NCI-H1092 treated with DMSO at 0.1 percent for 48 hours (cell line): ENCODE measurements around the gene ERGIC1.
"Not testable (repeated sequence)": the region's sequence is repeated elsewhere in the genome, so short reads cannot be mapped to it uniquely, and the experiment has no call there.

Experiments used
- DNase-seq: peaks from one replicate; lab custom pipeline; 2025; lab: John Stamatoyannopoulos, UW

ERGIC1 gene

DNA sequence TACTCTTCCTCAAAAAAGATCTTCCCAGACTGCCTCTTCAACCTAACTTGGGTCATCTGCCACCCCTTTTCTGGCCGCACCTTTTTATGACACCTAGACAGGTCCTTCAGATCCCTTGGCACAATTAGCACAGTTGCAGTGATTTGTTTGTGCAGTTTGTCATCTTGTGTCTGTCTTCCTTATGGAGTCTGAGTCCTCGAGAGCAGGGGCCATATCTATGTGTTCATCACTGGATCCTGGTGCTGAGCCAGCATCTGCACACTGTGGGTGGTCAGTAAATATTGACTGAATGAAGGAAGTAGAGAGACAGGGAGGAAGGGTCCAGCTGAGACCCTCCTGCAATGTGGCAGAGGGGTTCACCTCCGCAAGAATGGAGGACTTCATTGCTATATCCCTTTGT is 14.4 kb downstream of the ERGIC1 start:
- no peak for DNase-seq

DNA sequence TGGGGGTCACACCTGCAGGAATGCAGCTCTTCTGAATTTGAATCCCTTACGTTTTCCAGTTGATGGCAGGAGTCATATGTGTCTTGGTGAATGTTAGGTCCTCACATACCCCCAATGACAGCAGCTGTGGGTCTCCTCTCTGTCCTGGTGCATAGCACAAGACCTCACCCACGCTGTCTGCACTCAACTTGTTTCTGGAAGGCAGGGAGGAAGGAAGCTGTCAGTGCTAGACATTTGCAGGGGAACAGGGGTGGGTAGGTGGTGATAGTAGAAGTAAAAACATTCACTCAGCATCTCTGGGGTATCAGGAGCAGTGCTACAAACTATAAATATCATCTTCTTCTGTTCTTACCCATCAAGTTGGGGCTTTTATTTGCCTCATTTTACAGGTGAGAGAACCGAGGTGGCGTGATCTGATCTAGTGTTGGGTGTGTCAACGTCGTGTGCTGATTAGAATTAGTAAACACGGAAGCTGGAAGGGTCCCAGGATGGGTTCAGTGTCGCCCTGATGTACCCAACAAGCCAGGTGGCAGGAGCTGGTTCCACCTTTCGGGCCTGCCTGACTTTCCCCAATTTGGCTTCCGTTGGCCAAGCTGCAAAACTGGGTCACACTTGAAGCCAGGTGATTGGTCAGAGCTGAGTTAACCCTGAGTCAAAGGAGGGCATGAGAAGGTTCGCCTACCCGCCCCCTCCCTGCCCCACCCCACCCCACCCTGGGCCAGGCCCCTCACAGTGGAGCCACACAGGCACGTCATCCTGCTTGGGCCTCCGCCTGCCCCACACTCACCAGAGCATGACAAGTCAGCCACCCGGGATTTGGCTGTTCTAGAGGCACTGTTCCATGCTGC is 15.8 kb downstream of the ERGIC1 start:
- DNase-seq = no peak

DNA sequence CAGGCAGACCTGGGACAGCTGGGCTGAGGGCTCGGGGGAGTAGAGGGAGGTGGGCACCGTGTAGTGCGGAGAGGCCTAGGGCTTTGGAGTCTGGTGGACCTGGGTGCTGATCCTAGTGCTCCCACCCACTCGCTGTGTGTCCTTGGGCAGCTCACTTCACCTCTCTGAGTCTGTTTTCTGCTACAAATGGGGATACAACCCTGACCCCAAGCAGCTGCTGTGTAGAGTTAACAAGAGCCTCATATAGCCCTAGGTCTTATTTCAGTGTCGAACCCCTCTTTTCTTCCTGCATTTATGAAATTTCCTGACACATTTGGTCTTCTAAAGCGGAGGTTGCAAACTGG is 16.4 kb downstream of the ERGIC1 start:
- DNase-seq = no peak

DNA sequence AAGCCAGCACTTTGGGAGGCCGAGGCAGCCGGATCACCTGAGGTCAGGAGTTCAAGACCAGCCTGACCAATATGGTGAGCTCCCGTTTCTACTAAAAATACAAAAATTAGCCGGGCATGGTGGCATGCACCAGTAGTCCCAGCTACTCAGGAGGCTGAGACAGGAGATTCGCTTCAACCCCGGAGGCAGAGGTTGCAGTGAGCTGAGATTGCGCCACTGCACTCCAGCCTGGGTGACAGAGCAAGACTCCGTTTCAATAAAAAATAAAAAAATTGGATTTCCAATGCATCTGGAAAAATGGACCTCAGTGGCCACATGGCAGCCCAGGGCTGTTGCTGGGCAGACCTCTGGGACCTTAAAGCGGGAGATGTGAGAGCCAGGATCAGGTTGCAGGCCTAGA is 17.2 kb downstream of the ERGIC1 start:
- DNase-seq = not testable (repeated sequence)

DNA sequence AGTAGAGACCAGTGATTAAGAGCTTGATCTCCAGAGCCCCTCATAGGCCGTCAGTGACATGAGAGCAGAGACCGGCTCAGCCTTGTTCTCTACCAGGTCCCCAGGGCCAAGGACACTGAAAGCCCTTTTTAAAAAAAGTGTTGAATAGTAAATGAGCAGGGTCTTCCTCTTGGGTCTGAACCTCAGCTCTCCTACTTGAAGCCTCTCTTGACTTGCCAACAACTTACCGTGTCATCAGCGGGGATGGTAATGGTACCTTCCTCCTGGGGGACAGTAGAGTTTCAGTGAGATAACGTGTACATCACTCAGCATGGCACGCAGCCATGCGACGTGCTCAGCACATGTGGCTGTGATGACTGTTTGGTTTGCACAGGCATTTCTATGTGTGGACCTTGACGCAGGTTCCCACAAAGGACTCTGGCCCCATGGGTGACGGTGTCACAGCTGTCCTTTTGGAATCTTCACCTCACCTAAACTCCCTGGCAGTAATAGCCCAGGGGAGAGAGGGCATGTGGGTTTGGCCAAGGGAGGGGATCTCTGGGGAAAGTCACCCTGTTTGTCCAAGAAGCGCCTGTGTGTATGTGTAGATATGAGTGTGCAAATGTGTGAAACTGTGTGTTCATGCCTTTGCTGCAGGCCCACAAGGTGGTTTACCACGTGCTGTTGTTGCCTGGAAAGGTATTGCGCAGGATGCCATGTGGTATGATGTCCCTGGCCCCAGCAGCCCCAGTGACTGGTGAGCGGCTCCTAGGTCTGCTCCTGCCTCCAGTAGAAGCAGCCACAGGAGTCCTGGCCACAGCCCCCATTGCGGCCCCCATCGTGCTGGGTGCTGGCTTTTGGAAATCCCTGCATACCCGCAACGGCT is 18.7 kb downstream of the ERGIC1 start:
- DNase-seq = no peak

DNA sequence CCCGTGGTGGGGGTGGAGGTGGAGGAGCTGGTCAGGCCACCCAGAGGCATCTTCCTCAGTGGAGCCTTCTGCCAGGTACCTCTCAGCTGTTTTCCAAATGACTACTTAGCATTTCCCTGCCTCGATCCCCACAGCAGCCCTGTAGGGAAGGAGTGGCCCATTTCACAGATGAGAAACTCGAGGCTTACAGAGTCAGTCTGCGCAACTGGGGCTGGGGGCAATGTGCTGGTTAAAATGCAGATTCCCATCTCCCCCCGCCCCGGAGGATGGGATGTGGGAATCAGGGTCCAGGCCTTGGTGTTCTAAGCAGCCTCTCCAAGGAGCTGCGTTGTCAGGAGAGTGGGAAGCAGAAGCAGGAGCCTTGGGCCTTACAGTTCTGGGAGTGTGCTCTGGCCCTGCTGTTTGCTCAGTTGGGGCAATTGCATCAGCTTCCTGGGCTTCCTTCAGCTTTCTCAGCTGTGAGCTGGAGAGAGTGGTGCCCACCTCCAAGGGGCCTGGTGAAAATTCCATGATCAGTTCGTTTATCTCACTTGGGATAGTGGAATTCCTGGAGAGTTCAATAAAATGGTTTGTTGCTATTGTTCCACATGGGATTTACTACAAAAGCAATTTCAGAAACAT is 19.4 kb downstream of the ERGIC1 start:
- DNase-seq = no peak

DNA sequence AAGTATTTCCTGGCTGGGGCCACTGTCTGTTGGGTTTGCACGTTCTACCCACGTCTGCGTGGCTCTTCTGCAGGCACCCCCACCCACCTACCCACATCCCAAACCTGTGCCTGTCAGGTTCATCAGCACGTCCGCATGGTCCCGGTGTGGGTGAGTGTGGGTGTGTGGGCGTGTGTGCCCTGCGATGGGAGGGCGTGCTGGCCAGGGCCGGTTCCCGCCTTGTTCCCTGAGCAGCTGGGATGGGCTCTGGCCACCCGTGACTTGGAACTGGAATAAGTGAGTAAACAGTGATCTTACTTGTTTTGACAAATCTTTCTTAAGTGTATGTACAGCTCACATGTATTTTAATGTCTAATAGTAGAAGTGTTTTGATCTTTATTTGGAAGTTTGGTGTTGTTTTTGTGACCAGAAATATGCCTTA is 20.4 kb downstream of the ERGIC1 start:
- DNase-seq = no peak

DNA sequence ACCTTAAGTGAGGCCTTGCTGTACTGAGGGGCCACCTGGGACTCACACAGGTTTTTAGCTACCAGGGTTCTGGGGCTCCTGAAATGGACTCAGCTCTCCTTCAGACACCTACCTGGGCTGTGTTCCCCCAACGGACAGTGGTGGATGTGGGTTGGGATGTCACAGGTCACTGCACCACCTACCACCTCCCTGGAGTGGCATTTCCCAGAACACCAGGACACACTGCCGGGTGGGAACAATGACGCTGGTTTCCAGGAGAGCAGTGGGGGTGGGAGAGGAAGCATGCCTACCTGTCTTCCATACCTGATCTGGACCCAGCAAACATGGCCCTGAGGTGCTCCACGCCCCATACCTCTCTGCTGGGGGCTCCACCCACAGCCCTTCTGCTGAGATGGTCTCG is 20.9 kb downstream of the ERGIC1 start:
- no peak for DNase-seq

DNA sequence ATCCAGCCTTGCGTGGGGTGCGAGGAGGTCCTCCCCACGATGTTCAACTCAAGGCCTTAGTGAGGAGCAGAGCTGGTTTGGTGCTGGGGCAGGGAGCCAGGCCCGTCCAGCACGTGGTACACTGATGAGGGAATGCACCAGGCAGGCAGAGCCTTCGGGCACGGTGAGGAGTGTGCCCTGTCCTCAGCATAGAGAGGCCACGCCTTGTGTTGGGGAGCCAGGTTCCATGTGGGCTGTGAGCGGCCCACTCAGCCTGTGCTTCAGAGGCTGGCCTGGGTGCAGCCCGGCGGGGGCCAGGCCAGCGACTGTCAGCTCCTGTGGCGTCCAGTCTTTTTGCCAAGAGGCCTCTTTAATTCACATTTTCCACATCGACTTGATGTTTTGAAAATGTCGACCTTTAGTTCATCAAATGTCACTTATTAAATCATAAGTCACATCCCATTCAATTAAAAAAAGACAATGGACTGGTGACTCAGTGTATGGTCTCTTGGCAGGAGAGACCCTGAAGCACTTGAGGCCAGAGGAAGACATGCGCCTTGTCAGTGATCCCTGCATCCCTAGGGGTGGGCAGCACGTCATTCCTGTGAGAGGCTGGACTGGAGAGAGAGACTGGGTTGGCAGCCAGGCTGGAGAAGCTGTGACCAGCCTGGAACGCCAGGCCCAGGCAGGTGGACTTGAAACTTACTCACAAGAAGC is 21.7 kb downstream of the ERGIC1 start:
- no peak for DNase-seq

DNA sequence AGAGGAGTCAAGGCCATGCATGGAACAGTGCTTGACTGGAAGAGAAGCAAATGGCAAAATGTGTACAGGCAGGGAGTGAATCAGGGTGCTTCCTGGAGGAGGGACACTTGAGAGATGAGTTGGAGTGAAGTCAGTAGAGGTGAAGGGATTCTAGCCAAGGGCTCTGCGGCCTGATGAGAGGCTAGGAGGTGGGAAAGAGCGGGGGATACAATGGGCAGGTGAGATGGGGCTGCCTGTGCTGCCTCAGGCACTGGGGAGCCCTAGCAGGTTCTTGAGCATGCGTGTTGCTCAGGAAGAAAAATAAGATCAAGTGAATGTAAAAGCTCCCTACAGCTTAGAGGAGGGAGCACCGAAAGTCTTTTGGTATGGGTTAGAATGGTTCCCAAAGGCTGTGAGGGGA is 22.3 kb downstream of the ERGIC1 start:
- no peak for DNase-seq

DNA sequence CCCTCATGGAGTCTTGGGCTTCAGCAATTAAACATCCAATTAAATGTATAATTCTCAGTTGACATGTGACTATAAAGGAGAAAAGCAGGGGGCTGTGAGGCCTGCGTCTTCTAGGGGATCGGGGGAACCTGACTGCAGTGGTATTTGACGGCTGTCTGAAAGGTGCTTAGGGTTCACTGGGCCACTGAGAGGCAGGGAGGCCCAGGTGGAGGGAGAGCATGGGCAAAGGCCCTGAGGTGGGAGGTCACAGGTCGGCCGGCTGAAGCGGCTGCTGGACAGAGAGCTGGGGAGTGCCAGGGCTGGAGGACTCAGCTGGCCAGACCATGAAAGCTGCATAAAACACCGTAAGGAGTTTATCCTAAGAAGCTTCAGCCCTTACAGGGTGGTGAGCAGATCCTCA is 23.9 kb downstream of the ERGIC1 start:
- no peak for DNase-seq

DNA sequence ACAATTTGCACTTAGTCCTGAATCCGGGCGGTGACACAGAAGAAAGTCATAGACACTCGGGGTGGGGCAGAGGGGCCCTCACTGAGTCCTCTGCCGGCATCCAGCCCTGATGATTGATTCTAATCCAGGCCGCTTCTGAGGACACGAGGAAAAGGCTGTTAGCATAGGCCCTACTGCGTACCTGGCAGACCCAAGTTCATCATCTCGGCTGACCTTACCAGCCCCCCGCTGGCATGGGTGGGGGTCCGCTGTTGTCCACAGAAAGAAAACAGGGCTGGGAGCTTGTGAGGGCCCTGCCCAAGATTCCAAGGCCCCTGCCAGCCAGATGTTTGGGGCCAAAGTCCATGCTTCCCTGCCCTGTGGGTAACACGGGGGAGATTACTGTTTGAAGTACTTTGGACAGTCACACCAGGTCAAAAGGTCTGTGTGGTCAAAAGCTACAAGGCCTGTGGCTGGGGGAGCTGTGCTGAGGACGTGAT is 24.5 kb downstream of the ERGIC1 start:
- no peak for DNase-seq

DNA sequence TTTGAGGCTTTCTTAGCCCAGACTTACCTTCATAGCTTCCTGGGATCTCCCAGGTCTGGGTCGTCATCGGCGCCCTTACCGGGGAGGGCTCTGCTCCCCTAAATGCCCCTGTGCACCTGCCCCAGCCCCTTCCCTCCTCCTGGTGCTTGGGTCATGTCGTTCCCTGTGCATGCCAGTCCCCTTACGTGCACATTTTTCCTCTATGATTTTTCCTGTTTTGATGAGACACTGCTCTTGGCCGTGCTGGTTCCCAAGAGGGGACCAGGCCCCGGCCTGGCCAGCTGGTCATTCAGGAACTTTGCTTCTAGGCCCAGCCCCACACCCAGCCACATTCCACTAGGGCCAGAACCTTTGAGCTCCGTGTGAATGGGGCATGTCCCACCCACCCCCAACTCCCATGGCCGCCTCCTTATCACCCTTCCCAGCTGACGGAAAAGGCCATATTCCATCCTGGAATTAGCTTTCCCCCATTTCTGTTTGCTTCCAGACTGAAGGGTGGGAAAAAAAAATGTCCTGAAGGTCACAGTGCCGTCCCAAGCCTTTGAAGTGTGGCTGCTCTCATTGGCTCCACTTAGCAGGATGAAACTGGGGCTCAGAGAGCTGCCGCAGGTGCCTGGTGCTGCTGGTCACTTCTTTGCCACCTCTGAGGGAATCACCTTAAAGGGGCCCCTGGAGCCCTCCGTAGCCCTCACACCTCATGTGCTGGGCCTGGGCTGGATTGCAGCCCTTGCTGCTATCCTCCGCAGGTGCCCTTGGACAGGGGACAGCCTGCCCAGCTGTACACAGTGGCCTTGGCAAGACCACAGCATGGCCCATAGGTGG is 25.1 kb downstream of the ERGIC1 start:
- DNase-seq = no peak

DNA sequence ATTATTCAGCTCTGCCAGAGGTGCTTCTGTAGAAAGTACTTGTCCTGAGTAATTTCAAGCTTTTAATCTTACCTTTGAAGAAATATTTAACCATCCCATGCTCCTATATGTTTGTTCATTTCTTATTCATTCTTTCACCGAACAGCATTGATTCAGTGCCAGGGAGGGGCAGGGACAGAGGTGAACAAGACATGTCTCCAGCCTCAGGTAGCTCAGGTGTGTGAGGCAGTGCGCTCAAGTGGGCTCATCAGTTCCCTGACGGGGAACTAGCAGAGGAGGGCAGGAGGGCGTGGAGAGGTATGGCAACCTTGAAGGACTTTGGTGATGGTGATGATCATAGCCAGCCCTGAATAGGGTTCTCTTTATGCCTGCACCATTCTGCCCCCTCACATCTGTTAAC is 25.9 kb downstream of the ERGIC1 start:
- no peak for DNase-seq

DNA sequence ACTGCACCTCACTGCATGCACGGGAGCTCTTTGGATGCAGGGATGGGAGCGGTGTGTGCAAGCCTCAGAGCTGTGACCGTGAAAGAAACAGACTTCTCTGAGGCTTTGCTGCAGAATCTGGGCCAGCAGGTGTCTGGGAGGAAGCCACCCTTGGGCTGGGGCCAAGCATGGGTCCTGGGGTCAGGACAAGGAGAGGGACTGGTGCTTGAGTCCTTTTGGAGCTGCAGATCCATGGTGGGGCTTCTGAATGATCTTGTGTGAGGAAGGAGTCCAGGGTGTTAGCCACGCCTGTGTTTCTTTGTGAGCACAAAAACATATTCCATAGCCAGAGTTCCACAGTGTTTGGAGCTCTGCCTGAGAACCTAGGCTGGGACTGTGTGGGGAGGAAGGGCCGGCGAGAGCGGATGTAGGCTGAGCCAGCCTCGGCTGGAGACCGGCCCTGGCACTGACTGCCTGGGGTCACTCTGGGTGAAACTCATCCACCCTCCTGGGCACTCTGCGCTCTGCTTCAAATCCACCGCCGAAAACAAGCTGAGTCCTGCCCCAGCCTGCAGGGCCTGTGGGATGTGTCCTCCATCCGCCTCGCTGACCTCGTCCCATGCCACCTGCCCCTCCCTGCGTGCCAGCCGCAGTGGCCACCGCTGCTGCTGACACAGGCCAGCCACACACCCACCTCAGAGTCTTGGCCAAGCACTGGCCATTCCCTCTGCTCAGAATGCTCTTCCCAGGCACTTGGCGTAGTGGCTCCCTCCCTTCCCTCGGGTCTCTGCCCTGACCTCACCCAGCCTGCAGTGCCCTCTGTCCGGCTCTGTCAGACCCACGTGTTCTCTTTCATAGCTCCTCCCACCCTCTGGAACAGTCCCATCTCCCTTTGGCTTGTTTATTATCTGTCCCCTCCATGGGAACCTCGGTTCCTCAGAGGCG is 26.7 kb downstream of the ERGIC1 start:
- no peak for DNase-seq

DNA sequence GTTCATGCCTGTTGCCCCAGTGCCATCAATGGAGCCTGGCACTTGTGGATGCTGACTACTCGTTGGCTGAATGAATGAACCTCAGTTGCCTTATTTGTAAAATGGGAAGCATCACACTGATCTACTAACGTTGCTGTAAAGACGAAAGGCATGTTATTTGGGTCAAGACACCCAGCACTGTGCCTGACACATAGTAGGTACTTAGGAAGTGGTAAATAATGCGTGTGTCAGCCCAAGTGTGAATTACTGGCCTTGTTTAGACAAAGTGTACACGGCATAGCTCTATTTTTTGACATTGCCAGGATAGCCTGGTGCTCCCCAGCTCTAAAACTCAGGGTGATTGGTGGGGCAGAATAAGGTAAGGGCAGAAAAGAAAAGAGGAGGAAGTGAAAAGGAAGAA is 27.4 kb downstream of the ERGIC1 start:
- DNase-seq = no peak

DNA sequence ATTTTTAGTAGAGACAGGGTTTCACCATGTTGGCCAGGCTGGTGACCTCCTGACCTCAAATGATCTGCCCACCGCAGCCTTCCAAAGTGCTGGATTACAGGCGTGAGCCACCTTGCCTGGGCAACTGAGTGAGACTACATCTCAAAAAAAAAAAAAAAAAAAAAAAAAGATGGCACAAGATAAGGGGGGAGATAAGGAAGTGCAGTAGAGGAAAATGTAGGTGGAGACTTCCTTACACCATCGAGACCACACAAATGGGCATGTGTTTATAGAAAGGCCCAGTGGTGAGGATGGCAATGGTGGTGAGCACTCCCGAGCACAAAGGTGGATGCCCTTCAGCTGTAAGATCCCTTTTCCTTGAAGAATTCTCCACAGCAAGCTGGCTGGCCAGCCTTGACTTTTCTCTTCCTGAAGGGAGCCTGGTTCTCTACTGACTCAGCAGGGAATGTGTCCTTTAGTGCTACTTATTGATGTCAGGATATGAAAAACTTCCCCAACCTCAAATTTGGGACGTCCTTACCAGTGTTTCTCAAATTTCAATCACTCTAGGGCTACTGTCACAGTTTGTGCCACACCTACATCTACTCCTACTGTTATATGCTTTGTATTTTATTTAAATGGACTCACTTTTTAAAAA is 28.2 kb downstream of the ERGIC1 start:
- DNase-seq = no peak

DNA sequence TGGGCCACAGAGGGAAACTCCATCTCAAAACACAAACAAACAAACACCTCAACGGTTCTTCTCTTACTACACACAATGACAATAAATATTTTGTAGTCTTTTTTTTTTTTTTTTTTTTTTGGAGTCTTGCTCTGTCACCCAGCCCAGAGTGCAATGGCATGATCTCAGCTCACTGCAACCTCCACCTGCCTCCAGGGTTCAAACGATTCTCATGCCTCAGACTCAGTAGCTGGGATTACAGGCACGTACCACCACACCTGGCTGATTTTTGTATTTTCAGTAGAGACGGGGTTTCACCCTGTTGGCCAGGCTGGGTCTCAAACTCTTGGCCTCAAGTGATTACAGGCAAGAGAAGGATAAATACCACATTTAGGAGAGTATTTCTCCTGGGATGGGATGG is 30.1 kb downstream of the ERGIC1 start:
- DNase-seq = not testable (repeated sequence)

DNA sequence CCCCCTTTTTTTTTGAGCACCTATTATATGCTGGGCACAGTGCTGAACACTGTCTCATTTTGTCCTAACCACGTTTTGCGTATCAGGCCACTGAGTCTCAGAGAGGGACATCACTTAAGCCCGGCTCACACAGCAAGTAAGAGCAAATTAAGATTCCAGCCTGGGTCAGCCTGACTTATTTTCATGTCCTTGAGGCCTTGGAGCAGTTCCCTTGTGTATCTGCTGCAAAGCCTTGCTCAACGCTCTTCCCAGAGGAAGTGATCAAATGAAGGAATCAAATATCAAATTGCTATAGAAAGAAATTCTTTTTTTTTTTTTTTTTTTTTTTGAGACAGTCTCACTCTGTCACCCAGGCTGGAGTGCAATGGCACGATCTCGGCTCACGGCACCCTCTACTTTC is 30.7 kb downstream of the ERGIC1 start:
- DNase-seq = no peak

DNA sequence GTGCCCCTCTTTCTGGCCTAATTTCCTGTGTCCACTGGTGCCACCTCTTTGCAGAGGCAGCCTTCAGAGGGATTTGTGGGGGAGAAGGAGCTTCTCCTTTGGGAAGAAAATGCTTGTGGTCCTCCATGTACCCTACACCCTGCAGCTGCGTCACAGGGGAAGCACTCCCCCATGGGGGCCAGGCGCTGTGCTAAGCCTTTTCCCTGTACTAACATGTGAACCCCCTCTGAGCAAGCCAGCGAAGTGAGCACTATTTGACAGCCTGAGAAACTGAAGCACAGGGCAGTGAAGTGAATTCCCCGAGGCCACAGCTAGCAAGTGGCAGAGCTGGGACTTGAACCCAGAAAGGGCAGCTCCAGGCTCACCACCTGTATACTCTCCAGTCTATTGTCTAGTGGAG is 32.3 kb downstream of the ERGIC1 start:
- no peak for DNase-seq
